Activated naive CD8-positive, alpha-beta T cell treated with anti-CD3 and anti-CD28 coated beads, Interleukin-2, amount 10 ng/mL, durations not matched to agents 7 days and 5 days (primary cell): ENCODE results near the gene ARSG. TPM values are rescaled to one million over a fixed set of nuclear protein-coding genes. Genes with fewer than 3 reads are reported as not detected.
"Not testable (repeated sequence)": the region's sequence is repeated elsewhere in the genome, so short reads cannot be mapped to it uniquely, and the experiment has no call there.

Source experiments
- ATAC-seq: fragments of 150-1000 bp; cut with Tn5 transposase; one replicate; pipeline ENCODE4 v1.10.0; 2021; ENCODE audit warnings: low read depth, moderate library complexity
- POLR2A ChIA-PET: fragments of 350-600 bp; sonication (Branson Sonifier 250); formaldehyde crosslinking; loops from one replicate; lab custom pipeline; 2021; ENCODE audit warnings: antibody characterized with exemption; lab: Charles Lee
- DNase-seq: peaks from one replicate; pipeline ENCODE4 v3.0.0; 2021
- H3K27ac Mint-ChIP-seq: one replicate; pipeline ENCODE4 v1.8.0; 2022; ENCODE audit warnings: mild to moderate bottlenecking, mixed read lengths
- H3K27me3 Mint-ChIP-seq: one replicate; pipeline ENCODE4 v1.8.0; 2022; ENCODE audit warnings: mild to moderate bottlenecking, moderate library complexity, mixed read lengths
- H3K36me3 Mint-ChIP-seq: one replicate; pipeline ENCODE4 v1.8.0; 2021; ENCODE audit warnings: mild to moderate bottlenecking, mixed read lengths
- H3K4me1 Mint-ChIP-seq: one replicate; pipeline ENCODE4 v1.8.0; 2021; ENCODE audit warnings: mixed read lengths
- H3K4me3 Mint-ChIP-seq: one replicate; pipeline ENCODE4 v1.8.0; 2022; ENCODE audit warnings: mild to moderate bottlenecking, moderate library complexity, mixed read lengths
- H3K9me3 Mint-ChIP-seq: one replicate; pipeline ENCODE4 v1.8.0; 2021; ENCODE audit warnings: mixed read lengths
- total RNA-seq, 2 experiments: library from RNA; stranded (reverse); gene quantifications; one replicate each; pipeline ENCODE4 v1.2.3, GENCODE V29; 2021

Gene ARSG
- total RNA-seq, 2 experiments from 2014 or later = 10.4 to 10.9 TPM

- Mint-ChIP-seq H3K9me3 (peaks cover 16% of the 10 kb centered on the region), H3K27me3 (peaks cover 2% of the 10 kb centered on the region), H3K27ac (no peak overlapping the region), H3K4me1 (peaks cover 17% of the 10 kb centered on the region), H3K4me3 (no peak overlapping the region), H3K36me3 (peaks cover 20% of the 10 kb centered on the region)
- no peak for DNase-seq
- POLR2A ChIA-PET = interaction anchor here (1.0 to 1.3 kb wide), 3 partner anchors 10 to 102 kb away, joined by 3 to 4 read pairs (median 3); partner anchors contain the start of genes ARSG and SLC16A6
- ATAC-seq = no peak
Observed at GRCh38 chr17:68329331-68329730, 38.0 kb downstream of the ARSG start.

- H3K27me3 Mint-ChIP-seq, H3K27ac Mint-ChIP-seq, ATAC-seq, H3K4me3 Mint-ChIP-seq, DNase-seq, POLR2A ChIA-PET: not testable (repeated sequence)
- peaks cover 20% of the 10 kb centered on the region for H3K36me3 Mint-ChIP-seq
- H3K9me3 Mint-ChIP-seq = peaks cover 18% of the 10 kb centered on the region
- peaks cover 11% of the 10 kb centered on the region for H3K4me1 Mint-ChIP-seq
Observed at GRCh38 chr17:68331932-68332331, 40.6 kb downstream of the ARSG start.

GRCh38 chr17:68334393-68334792 is 43.1 kb downstream of the ARSG start:
- peaks cover 2% of the 10 kb centered on the region for H3K27me3 Mint-ChIP-seq
- DNase-seq (no peak), ATAC-seq (no peak)
- POLR2A ChIA-PET = interaction anchor here (1.2 kb wide), 1 partner anchor 43 kb away, joined by 9 read pairs; the partner anchor contains the start of genes ARSG and SLC16A6
- H3K27ac Mint-ChIP-seq = no peak overlapping the region
- peaks cover 5% of the 10 kb centered on the region for H3K4me1 Mint-ChIP-seq
- peaks cover 18% of the 10 kb centered on the region for H3K9me3 Mint-ChIP-seq
- H3K4me3 Mint-ChIP-seq = no peak overlapping the region
- H3K36me3 Mint-ChIP-seq = peaks cover 22% of the 10 kb centered on the region

- POLR2A ChIA-PET = no interaction called here
- ATAC-seq = no peak
- Mint-ChIP-seq H3K4me3 (no peak overlapping the region), H3K27me3 (peaks cover 2% of the 10 kb centered on the region), H3K27ac (no peak overlapping the region), H3K4me1 (peaks cover 38% of the 10 kb centered on the region), H3K9me3 (no peaks in the 10 kb centered on the region), H3K36me3 (peaks cover 4% of the 10 kb centered on the region)
- no peak for DNase-seq
Observed at GRCh38 chr17:68341482-68341881, 50.2 kb downstream of the ARSG start.

- Mint-ChIP-seq H3K27me3 (no peaks in the 10 kb centered on the region), H3K36me3 (peaks cover 5% of the 10 kb centered on the region), H3K4me3 (no peak overlapping the region), H3K4me1 (peaks cover 60% of the 10 kb centered on the region), H3K27ac (peak overlapping the region; percentile 85), H3K9me3 (no peaks in the 10 kb centered on the region)
- ATAC-seq (no peak), DNase-seq (no peak)
- POLR2A ChIA-PET = interaction anchor here (0.8 to 5.0 kb wide), 5 partner anchors 12 to 113 kb away, joined by 3 to 55 read pairs (median 3); partner anchors contain the start of genes ARSG, SLC16A6 and WIPI1
Observed at GRCh38 chr17:68343976-68344375, 52.7 kb downstream of the ARSG start.

GRCh38 chr17:68344701-68345136 is 53.4 kb downstream of the ARSG start:
- Mint-ChIP-seq H3K36me3 (peaks cover 6% of the 10 kb centered on the region), H3K27ac (peak overlapping the region; percentile 85)
- ATAC-seq = peak; percentile 37

GRCh38 chr17:68346448-68346847 is 55.2 kb downstream of the ARSG start:
- ATAC-seq (peak; percentile 86), DNase-seq (peak; percentile 75)
- Mint-ChIP-seq H3K4me1 (peaks cover 69% of the 10 kb centered on the region), H3K27ac (peak overlapping the region; percentile 97), H3K4me3 (peak overlapping the region; percentile 75), H3K9me3 (no peaks in the 10 kb centered on the region), H3K36me3 (peaks cover 7% of the 10 kb centered on the region), H3K27me3 (no peaks in the 10 kb centered on the region)
- POLR2A ChIA-PET = interaction anchor here (0.6 to 5.0 kb wide), 8 partner anchors 10 to 142 kb away, joined by 3 to 55 read pairs (median 4); partner anchors contain the start of genes ARSG and SLC16A6

More at GRCh38 chr17:68344701-68345136, 53.4 kb downstream of the ARSG start:
- peak; percentile 62 for DNase-seq
- H3K4me3 Mint-ChIP-seq = peak overlapping the region; percentile 60
- H3K4me1 Mint-ChIP-seq = peaks cover 65% of the 10 kb centered on the region
- no peaks in the 10 kb centered on the region for H3K9me3 Mint-ChIP-seq
- POLR2A ChIA-PET = interaction anchor here (0.8 to 5.0 kb wide), 8 partner anchors 12 to 143 kb away, joined by 3 to 55 read pairs (median 3); partner anchors contain the start of genes AMZ2, ARSG, SLC16A6 and WIPI1
- no peaks in the 10 kb centered on the region for H3K27me3 Mint-ChIP-seq

GRCh38 chr17:68347380-68347779 is 56.1 kb downstream of the ARSG start:
- H3K27ac Mint-ChIP-seq = peak overlapping the region; percentile 97
- peaks cover 12% of the 10 kb centered on the region for H3K36me3 Mint-ChIP-seq
- DNase-seq (no peak), ATAC-seq (no peak)
- POLR2A ChIA-PET = interaction anchor here (1.1 to 5.0 kb wide), 4 partner anchors 9 to 141 kb away, joined by 3 to 55 read pairs (median 11); partner anchors contain the start of genes ARSG and SLC16A6
- no peaks in the 10 kb centered on the region for H3K9me3 Mint-ChIP-seq
- H3K4me1 Mint-ChIP-seq = peaks cover 75% of the 10 kb centered on the region
- H3K4me3 Mint-ChIP-seq = peak overlapping the region; percentile 75
- no peaks in the 10 kb centered on the region for H3K27me3 Mint-ChIP-seq

- DNase-seq (no peak), ATAC-seq (no peak)
- peaks cover 14% of the 10 kb centered on the region for H3K36me3 Mint-ChIP-seq
- H3K4me3 Mint-ChIP-seq = no peak overlapping the region
- H3K9me3 Mint-ChIP-seq = no peaks in the 10 kb centered on the region
- H3K27me3 Mint-ChIP-seq = no peaks in the 10 kb centered on the region
- POLR2A ChIA-PET = interaction anchor here (1.9 kb wide), 1 partner anchor 58 kb away, joined by 7 read pairs; the partner anchor contains the start of genes ARSG and SLC16A6
- H3K4me1 Mint-ChIP-seq = peaks cover 74% of the 10 kb centered on the region
- peak overlapping the region; percentile 68 for H3K27ac Mint-ChIP-seq
Observed at GRCh38 chr17:68349157-68349556, 57.9 kb downstream of the ARSG start.

GRCh38 chr17:68351395-68351794 is 60.1 kb downstream of the ARSG start:
- POLR2A ChIA-PET = interaction anchor here (1.5 kb wide), 1 partner anchor 47 kb away, joined by 6 read pairs; no protein-coding TSS in a partner anchor
- peaks cover 72% of the 10 kb centered on the region for H3K4me1 Mint-ChIP-seq
- H3K36me3 Mint-ChIP-seq = peaks cover 14% of the 10 kb centered on the region

GRCh38 chr17:68352041-68352440 is 60.7 kb downstream of the ARSG start:
- H3K4me1 Mint-ChIP-seq = peaks cover 72% of the 10 kb centered on the region
- peak overlapping the region; percentile 67 for H3K27ac Mint-ChIP-seq
- no peak overlapping the region for H3K4me3 Mint-ChIP-seq
- H3K36me3 Mint-ChIP-seq = peaks cover 14% of the 10 kb centered on the region
- POLR2A ChIA-PET = interaction anchor here (0.6 to 4.0 kb wide), 3 partner anchors 47 to 116 kb away, joined by 3 to 37 read pairs (median 6); partner anchors contain the start of genes ARSG and SLC16A6
- no peak for ATAC-seq
- DNase-seq = no peak
- no peaks in the 10 kb centered on the region for H3K9me3 Mint-ChIP-seq
- no peaks in the 10 kb centered on the region for H3K27me3 Mint-ChIP-seq

More at GRCh38 chr17:68351395-68351794, 60.1 kb downstream of the ARSG start:
- Mint-ChIP-seq H3K27me3 (no peaks in the 10 kb centered on the region), H3K9me3 (no peaks in the 10 kb centered on the region), H3K27ac (peak overlapping the region; percentile 67), H3K4me3 (no peak overlapping the region)
- ATAC-seq (no peak), DNase-seq (no peak)

- DNase-seq, H3K27ac Mint-ChIP-seq, H3K9me3 Mint-ChIP-seq, ATAC-seq, H3K27me3 Mint-ChIP-seq, H3K4me3 Mint-ChIP-seq: not testable (repeated sequence)
- H3K36me3 Mint-ChIP-seq = peaks cover 17% of the 10 kb centered on the region
- H3K4me1 Mint-ChIP-seq = peaks cover 72% of the 10 kb centered on the region
- POLR2A ChIA-PET = interaction anchor here (0.6 to 4.0 kb wide), 3 partner anchors 46 to 117 kb away, joined by 3 to 37 read pairs (median 6); partner anchors contain the start of genes ARSG and SLC16A6
Observed at GRCh38 chr17:68352671-68353070, 61.4 kb downstream of the ARSG start.

- H3K27me3 Mint-ChIP-seq = no peaks in the 10 kb centered on the region
- no peak overlapping the region for H3K4me3 Mint-ChIP-seq
- DNase-seq (no peak), ATAC-seq (no peak)
- no peaks in the 10 kb centered on the region for H3K9me3 Mint-ChIP-seq
- POLR2A ChIA-PET = interaction anchor here (4.0 kb wide), 1 partner anchor 62 kb away, joined by 37 read pairs; the partner anchor contains the start of genes ARSG and SLC16A6
- H3K4me1 Mint-ChIP-seq = peaks cover 70% of the 10 kb centered on the region
- peaks cover 13% of the 10 kb centered on the region for H3K36me3 Mint-ChIP-seq
- H3K27ac Mint-ChIP-seq = no peak overlapping the region
Observed at GRCh38 chr17:68353111-68353521, 61.8 kb downstream of the ARSG start.
